Uterus (tissue), 4 donors: ENCODE measurements around the gene CNOT3. TPM values are rescaled to one million over a fixed set of nuclear protein-coding genes. Genes with fewer than 3 reads are reported as not detected.

Experiments
- DNase-seq, 2 donors: peaks; one replicate each; pipeline ENCODE4 v3.0.0-alpha.2; 2019 to 2020
- H3K27ac ChIP-seq, 2 donors: fragments of 200-600 bp; sonication (generic); 1 replicate in 1 of 2; 2 replicates in 1 of 2; pipeline ENCODE4 v1.5.1; 2016 to 2018
- H3K27me3 ChIP-seq, 2 donors: fragments of 200-600 bp; sonication (generic); one replicate each; pipeline ENCODE4 v1.5.1; 2018 to 2019; ENCODE audit warnings: control low read depth in 1 of 2
- H3K36me3 ChIP-seq, 2 donors: fragments of 200-600 bp; sonication (generic); one replicate each; pipeline ENCODE4 v1.5.1; 2019; ENCODE audit warnings: control low read depth in 1 of 2
- H3K4me1 ChIP-seq, 2 donors: fragments of 200-600 bp; sonication (generic); one replicate each; pipeline ENCODE4 v1.5.1; 2018 to 2019; ENCODE audit warnings: control low read depth in 1 of 2
- H3K4me3 ChIP-seq, 2 donors: fragments of 200-600 bp; sonication (generic); 1 replicate in 1 of 2; 2 replicates in 1 of 2; pipeline ENCODE4 v1.5.1; 2018 to 2019; ENCODE audit warnings: mild to moderate bottlenecking in 1 of 2
- H3K9me3 ChIP-seq, 2 donors: fragments of 200-600 bp; sonication (generic); one replicate each; pipeline ENCODE4 v1.5.1; 2019; ENCODE audit warnings: control low read depth in 1 of 2
- POLR2A ChIP-seq, 2 donors: fragments of 450-650 bp; IDR thresholded peaks; one replicate each; pipeline ENCODE4 v1.6.1; 2016; ENCODE audit warnings: antibody characterized with exemption in 2 of 2, mild to moderate bottlenecking in 1 of 2, moderate library complexity in 1 of 2
- intact Hi-C: fragments of 100-400 bp; cut with DNase I; formaldehyde crosslinking; loops from one replicate; pipeline ENCODE4 v1.15.1; 2023; ENCODE audit warnings: low total_unique reads
- total RNA-seq, 4 donors: library from RNA; depleted of rRNA in 3 of 4; stranded (reverse); fragments of >200 nt in 3 of 4; gene quantifications; one replicate each; pipeline versions ENCODE4 v1.1.0 to v1.2.4, GENCODE V29; 2014 to 2023
- TF ChIP-seq, protein P1 (sequence below), 4 experiments: fragments of 200-600 bp in 2 of 4; fragments of 450-650 bp in 2 of 4; sonication (generic) in 2 of 4; IDR thresholded peaks; one replicate each; pipeline ENCODE4 v1.5.1; 2016 to 2019; ENCODE audit warnings: antibody characterized with exemption in 4 of 4, mild to moderate bottlenecking in 2 of 4, moderate library complexity in 1 of 4
- donor health status: DM: yes; HTN: yes; CAD: no.

CNOT3 gene
- total RNA-seq, 4 donors from 2014 or later, result 0.88 to 41.6 (median 9.9) TPM

DNA sequence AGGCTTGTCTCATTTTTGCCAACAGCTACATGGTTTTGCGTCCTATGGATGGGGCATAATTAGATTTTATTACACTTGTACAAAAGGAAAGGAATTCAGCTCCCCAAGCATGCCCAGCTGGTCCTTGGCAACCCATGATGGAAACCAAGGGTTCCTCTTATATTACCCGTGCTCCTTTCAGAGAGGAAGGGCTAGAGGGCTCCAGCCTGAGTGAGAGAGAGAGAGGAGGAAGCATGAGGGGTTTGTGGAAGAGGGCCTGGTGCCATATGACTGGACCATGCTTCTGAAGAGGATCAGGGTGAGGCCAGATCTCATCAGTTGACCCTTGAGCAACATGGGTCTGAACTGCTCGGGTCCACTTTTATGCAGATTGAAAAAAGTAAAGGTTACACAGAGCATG lies 59.6 kb downstream of the CNOT3 start:
- Histone ChIP-seq H3K36me3 (no peaks in the 10 kb centered on the region), H3K4me3 (no peak overlapping the region), H3K27me3 (no peaks in the 10 kb centered on the region), H3K9me3 (no peaks in the 10 kb centered on the region), H3K4me1 (peaks cover 2 to 14% of the 10 kb centered on the region in 2 donors), H3K27ac (no peak overlapping the region)
- intact Hi-C loops, result no loop called here
- no peak for DNase-seq
- no peak for TF ChIP-seq POLR2A (IDR thresholded peaks at IDR 0.05)
- TF ChIP-seq, protein P1, sequence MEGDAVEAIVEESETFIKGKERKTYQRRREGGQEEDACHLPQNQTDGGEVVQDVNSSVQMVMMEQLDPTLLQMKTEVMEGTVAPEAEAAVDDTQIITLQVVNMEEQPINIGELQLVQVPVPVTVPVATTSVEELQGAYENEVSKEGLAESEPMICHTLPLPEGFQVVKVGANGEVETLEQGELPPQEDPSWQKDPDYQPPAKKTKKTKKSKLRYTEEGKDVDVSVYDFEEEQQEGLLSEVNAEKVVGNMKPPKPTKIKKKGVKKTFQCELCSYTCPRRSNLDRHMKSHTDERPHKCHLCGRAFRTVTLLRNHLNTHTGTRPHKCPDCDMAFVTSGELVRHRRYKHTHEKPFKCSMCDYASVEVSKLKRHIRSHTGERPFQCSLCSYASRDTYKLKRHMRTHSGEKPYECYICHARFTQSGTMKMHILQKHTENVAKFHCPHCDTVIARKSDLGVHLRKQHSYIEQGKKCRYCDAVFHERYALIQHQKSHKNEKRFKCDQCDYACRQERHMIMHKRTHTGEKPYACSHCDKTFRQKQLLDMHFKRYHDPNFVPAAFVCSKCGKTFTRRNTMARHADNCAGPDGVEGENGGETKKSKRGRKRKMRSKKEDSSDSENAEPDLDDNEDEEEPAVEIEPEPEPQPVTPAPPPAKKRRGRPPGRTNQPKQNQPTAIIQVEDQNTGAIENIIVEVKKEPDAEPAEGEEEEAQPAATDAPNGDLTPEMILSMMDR (IDR thresholded peaks at IDR 0.05), result no peak

DNA sequence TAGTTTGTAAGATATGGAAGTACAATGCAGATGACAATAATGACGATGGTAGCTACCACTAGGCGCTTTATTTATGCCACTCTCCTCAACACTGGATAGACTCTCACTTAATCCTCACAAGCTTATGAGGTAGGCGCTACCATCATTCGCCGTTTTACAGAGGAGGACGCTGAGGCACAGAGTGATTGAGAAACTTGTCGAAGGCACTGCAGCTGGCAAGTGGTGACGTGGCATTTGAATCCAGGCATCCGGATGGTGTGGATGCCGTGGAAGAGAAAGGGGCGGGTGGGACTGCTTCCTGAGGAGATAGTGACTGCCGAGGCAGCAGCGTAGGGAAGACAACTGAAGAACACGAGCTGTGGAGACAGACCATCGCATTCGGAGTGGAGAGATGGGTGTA lies 61.8 kb downstream of the CNOT3 start:
- no peak overlapping the region for H3K4me3 ChIP-seq
- TF ChIP-seq, protein P1 (IDR thresholded peaks at IDR 0.05), result no peak
- no peak for TF ChIP-seq POLR2A (IDR thresholded peaks at IDR 0.05)
- peaks cover 6 to 13% of the 10 kb centered on the region in 2 donors for H3K4me1 ChIP-seq
- intact Hi-C loops, result no loop called here
- H3K27ac ChIP-seq, result no peak overlapping the region
- H3K36me3 ChIP-seq, result no peaks in the 10 kb centered on the region
- H3K9me3 ChIP-seq, result no peaks in the 10 kb centered on the region
- H3K27me3 ChIP-seq, result no peaks in the 10 kb centered on the region
- no peak for DNase-seq

DNA sequence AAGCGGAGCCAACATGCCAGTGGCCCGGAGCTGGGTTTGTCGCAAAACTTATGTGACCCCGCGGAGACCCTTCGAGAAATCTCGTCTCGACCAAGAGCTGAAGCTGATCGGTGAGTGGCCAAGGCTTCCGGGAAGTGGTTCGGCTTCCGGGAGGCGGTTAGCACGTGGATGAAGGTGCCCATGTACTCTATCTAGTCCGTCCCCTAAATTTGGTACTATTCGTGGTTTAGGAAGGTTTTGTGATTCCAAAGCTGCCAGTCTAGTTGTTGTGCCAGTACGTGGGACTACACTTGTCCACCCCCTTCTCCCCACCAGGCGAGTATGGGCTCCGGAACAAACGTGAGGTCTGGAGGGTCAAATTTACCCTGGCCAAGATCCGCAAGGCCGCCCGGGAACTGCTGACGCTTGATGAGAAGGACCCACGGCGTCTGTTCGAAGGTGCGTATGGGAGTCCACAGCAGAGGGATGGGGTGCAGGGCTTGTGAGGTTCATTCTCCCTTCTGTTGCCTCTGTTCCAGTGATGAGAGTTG lies 63.7 kb downstream of the CNOT3 start:
- no peaks in the 10 kb centered on the region for H3K27me3 ChIP-seq
- DNase-seq, result no peak
- peak overlapping the region; percentile 97 to 98 for H3K27ac ChIP-seq
- no peak for TF ChIP-seq POLR2A (IDR thresholded peaks at IDR 0.05)
- TF ChIP-seq, protein P1 (IDR thresholded peaks at IDR 0.05), result no peak
- H3K4me1 ChIP-seq, result peaks cover 6 to 13% of the 10 kb centered on the region in 2 donors
- no peaks in the 10 kb centered on the region for H3K9me3 ChIP-seq
- H3K36me3 ChIP-seq, result no peaks in the 10 kb centered on the region
- H3K4me3 ChIP-seq, result peak overlapping the region; percentile 82 to 84
- intact Hi-C loops, result no loop called here

DNA sequence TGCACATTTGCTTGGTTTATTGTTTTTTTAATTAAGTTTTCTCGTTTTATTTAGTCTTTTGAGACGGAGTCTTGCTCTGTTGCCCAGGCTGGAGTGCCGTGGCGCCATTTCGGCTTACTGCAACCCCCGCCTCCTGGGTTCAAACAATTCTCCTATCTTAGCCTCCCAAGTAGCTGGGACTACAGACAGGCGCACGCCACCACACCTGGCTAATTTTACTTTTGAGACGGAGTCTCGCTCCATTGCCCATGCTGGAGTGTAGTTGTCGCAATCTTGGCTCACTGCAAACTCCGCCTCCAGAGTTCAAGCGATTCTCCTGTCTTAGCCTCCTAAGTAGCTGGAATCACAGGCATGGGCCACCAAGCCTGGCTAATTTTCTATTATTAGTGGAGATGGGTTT lies 64.4 kb downstream of the CNOT3 start:
- H3K4me1 ChIP-seq, result peaks cover 6 to 13% of the 10 kb centered on the region in 2 donors
- no peaks in the 10 kb centered on the region for H3K9me3 ChIP-seq
- no peak for DNase-seq
- no peak for TF ChIP-seq POLR2A (IDR thresholded peaks at IDR 0.05)
- TF ChIP-seq, protein P1 (IDR thresholded peaks at IDR 0.05), result no peak
- H3K4me3 ChIP-seq, result peak overlapping the region; percentile 82 to 84
- H3K27ac ChIP-seq, result peak overlapping the region in 1 of 2 donors; percentile 98
- intact Hi-C loops, result no loop called here
- no peaks in the 10 kb centered on the region for H3K27me3 ChIP-seq
- H3K36me3 ChIP-seq, result no peaks in the 10 kb centered on the region

DNA sequence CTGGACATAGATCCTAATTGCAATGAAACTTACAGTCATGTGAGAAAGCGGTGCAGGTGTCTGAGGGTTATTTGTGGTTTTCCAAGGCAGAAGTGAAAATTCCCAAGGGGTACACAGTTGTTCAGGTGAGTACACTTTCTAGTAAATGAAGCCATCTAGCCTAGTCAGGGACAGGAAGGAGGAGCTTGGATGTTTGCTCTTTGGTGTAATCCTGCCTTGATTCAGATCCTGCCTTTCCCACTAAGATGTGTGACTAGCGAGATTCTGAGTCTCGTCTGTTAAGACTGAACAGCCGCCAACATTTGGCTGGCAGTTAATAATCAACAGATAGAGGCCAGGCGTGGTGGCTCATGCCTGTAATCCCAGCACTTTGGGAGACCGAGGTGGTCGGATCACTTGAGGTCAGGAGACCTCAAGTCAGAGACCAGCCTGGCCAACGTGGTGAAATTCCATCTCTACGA lies 65.6 kb downstream of the CNOT3 start:
- intact Hi-C loops, result no loop called here
- TF ChIP-seq, protein P1 (IDR thresholded peaks at IDR 0.05), result no peak
- TF ChIP-seq POLR2A (IDR thresholded peaks at IDR 0.05), result no peak
- no peak overlapping the region for H3K4me3 ChIP-seq
- H3K27ac ChIP-seq, result no peak overlapping the region
- no peaks in the 10 kb centered on the region for H3K27me3 ChIP-seq
- peaks cover 6 to 13% of the 10 kb centered on the region in 2 donors for H3K4me1 ChIP-seq
- H3K9me3 ChIP-seq, result no peaks in the 10 kb centered on the region
- H3K36me3 ChIP-seq, result no peaks in the 10 kb centered on the region
- no peak for DNase-seq
